B cell (primary cell): ENCODE results near the gene CYP2D6. TPM values are rescaled to one million over a fixed set of nuclear protein-coding genes. Genes with fewer than 3 reads are reported as not detected.

Experiments
- ATAC-seq: fragments of 200-7000 bp; cut with Tn5 transposase; one replicate; pipeline ENCODE4 v1.10.0; 2021; ENCODE audit warnings: low read depth, mild to moderate bottlenecking, moderate number of reproducible peaks, moderate library complexity
- CTCF ChIA-PET: fragments of 350-600 bp; sonication (Branson Sonifier 250); formaldehyde crosslinking; loops from one replicate; lab custom pipeline; 2021; ENCODE audit warnings: antibody characterized with exemption, inconsistent platforms; lab: Charles Lee
- POLR2A ChIA-PET: fragments of 350-600 bp; sonication (Branson Sonifier 250); formaldehyde crosslinking; loops from one replicate; lab custom pipeline; 2021; ENCODE audit warnings: antibody characterized with exemption; lab: Charles Lee
- DNase-seq: peaks from one replicate; pipeline ENCODE4 v3.0.0; 2013
- H2AFZ ChIP-seq: 2 replicates; pipeline ENCODE4 v1.6.1; 2012; ENCODE audit warnings: mild to moderate bottlenecking, low read depth, low read length; ENCODE audit not compliant: insufficient read depth, poor library complexity, severe bottlenecking
- H3K27ac ChIP-seq, 2 donors: 1 replicate in 1 of 2; 2 replicates in 1 of 2; pipeline ENCODE4 v1.5.1; 2012 to 2013; ENCODE audit warnings: low read length in 2 of 2, mild to moderate bottlenecking in 2 of 2, moderate library complexity in 1 of 2
- H3K27me3 ChIP-seq, 4 experiments: fragments of 200-600 bp in 1 of 4; sonication (generic) in 1 of 4; replicated peaks in 1 of 4; 1 replicate in 2 of 4; 2 replicates in 2 of 4; pipeline versions ENCODE4 v1.6.1 to v1.7.0; 2013 to 2016; ENCODE audit warnings: low read length in 3 of 4, mild to moderate bottlenecking in 2 of 4, mixed read lengths in 1 of 4, moderate library complexity in 1 of 4; ENCODE audit not compliant: insufficient read depth in 4 of 4, control insufficient read depth in 3 of 4; ENCODE audit errors: control extremely low read depth in 1 of 4
- H3K36me3 ChIP-seq, 2 experiments: replicated peaks in 1 of 2; 1 replicate in 1 of 2; 2 replicates in 1 of 2; pipeline versions ENCODE4 v1.6.1 to v1.7.1; 2013; ENCODE audit warnings: low read length in 1 of 2; ENCODE audit not compliant: insufficient read depth in 2 of 2, control insufficient read depth in 1 of 2; ENCODE audit errors: control extremely low read depth in 1 of 2, extremely low read depth in 1 of 2
- H3K4me1 ChIP-seq, 2 donors: fragments of 200-600 bp in 1 of 2; sonication (generic) in 1 of 2; 1 replicate in 1 of 2; 2 replicates in 1 of 2; pipeline versions ENCODE4 v1.5.1 to v1.6.1; 2013 to 2017; ENCODE audit warnings: low read length in 2 of 2; ENCODE audit not compliant: control insufficient read depth in 2 of 2, insufficient read depth in 2 of 2
- H3K4me2 ChIP-seq: replicated peaks from 2 replicates; pipeline ENCODE3; 2012; ENCODE audit warnings: mild to moderate bottlenecking, low read depth, low read length; ENCODE audit not compliant: poor library complexity, severe bottlenecking
- H3K4me3 ChIP-seq, 5 experiments: fragments of 200-600 bp in 1 of 5; sonication (generic) in 1 of 5; 1 replicate in 3 of 5; 2 replicates in 2 of 5; pipeline versions ENCODE4 v1.5.1 to v1.7.0; 2011 to 2016; ENCODE audit warnings: low read length in 4 of 5, mild to moderate bottlenecking in 4 of 5, low read depth in 2 of 5, control low read depth in 1 of 5, moderate library complexity in 1 of 5; ENCODE audit not compliant: insufficient read depth in 1 of 5; ENCODE audit errors: control extremely low read depth in 1 of 5, extremely low read depth in 1 of 5
- H3K79me2 ChIP-seq: fragments of 200-600 bp; sonication (generic); one replicate; pipeline ENCODE4 v1.6.0; 2016; ENCODE audit warnings: low read length; ENCODE audit not compliant: control insufficient read depth, insufficient read depth
- H3K9ac ChIP-seq: fragments of 200-600 bp; sonication (generic); 2 replicates; pipeline ENCODE4 v1.6.1; 2017; ENCODE audit warnings: mild to moderate bottlenecking, low read length, moderate library complexity
- H3K9me3 ChIP-seq, 3 donors: one replicate each; pipeline versions ENCODE4 v1.6.1 to v1.7.1; 2013; ENCODE audit warnings: low read length in 2 of 3; ENCODE audit not compliant: control insufficient read depth in 2 of 3, insufficient read depth in 1 of 3; ENCODE audit errors: control extremely low read depth in 1 of 3
- H4K20me1 ChIP-seq: 2 replicates; pipeline ENCODE4 v1.6.0; 2012; ENCODE audit warnings: mild to moderate bottlenecking, low read length; ENCODE audit not compliant: insufficient read depth, control insufficient read depth, poor library complexity, severe bottlenecking
- H3K27ac Mint-ChIP-seq: one replicate; pipeline ENCODE4 v1.8.0; 2021; ENCODE audit warnings: mixed read lengths
- H3K27me3 Mint-ChIP-seq: one replicate; pipeline ENCODE4 v1.8.0; 2021; ENCODE audit warnings: mixed read lengths
- H3K4me1 Mint-ChIP-seq: one replicate; pipeline ENCODE4 v1.8.0; 2021; ENCODE audit warnings: mixed read lengths
- H3K4me3 Mint-ChIP-seq: one replicate; pipeline ENCODE4 v1.8.0; 2021; ENCODE audit warnings: mixed read lengths
- H3K9me3 Mint-ChIP-seq: one replicate; pipeline ENCODE4 v1.8.0; 2022; ENCODE audit warnings: mixed read lengths; ENCODE audit not compliant: insufficient read depth
- CTCF ChIP-seq: fragments of 200-600 bp; IDR thresholded peaks from one replicate; pipeline ENCODE4 v1.8.0; 2022; ENCODE audit warnings: antibody characterized with exemption, mild to moderate bottlenecking
- EZH2 ChIP-seq: IDR thresholded peaks from 2 replicates; pipeline ENCODE4 v1.6.1; 2012; ENCODE audit warnings: borderline replicate concordance, low read depth, mild to moderate bottlenecking, moderate library complexity, low read length; ENCODE audit not compliant: insufficient read depth, poor library complexity, severe bottlenecking
- WGBS: methylation state at CpG from one replicate; pipeline ENCODE4 v1.1.5; 2013; ENCODE audit warnings: missing lambda C conversion rate; ENCODE audit not compliant: insufficient coverage; 5-methylcytosine and 5-hydroxymethylcytosine counted together
- intact Hi-C: fragments of 100-400 bp; cut with micrococcal nuclease; formaldehyde crosslinking; loops from one replicate; pipeline ENCODE4 v1.10.0; 2022
- polyA plus RNA-seq: library from polyadenylated mRNA; depleted of rRNA; stranded (reverse); fragments of >200 nt; gene quantifications from 2 replicates; pipeline ENCODE4 v1.2.3, GENCODE V29; 2012
- total RNA-seq, 2 donors: library from RNA; stranded (reverse); fragments of 120-200 nt in 1 of 2; gene quantifications; 1 replicate in 1 of 2; 2 replicates in 1 of 2; pipeline versions ENCODE4 v1.2.3 to v1.2.4, GENCODE V29; 2013 to 2022

CYP2D6 gene
- total and polyA plus RNA-seq, 2 donors (not counting 1 experiment from before 2014, with no cell fraction given) = 3.1 to 3.9 TPM

GRCh38 chr22:42170946-42171345, 40.3 kb upstream of the CYP2D6 start:
- Mint-ChIP-seq H3K27me3 (no peaks in the 10 kb centered on the region), H3K4me1 (peaks cover 32% of the 10 kb centered on the region), H3K27ac (peak overlapping the region; percentile 61), H3K9me3 (no peaks in the 10 kb centered on the region), H3K4me3 (no peak overlapping the region)
- TF ChIP-seq CTCF = no peak
- no peak for TF ChIP-seq EZH2
- ATAC-seq = no peak
- Histone ChIP-seq H3K4me1 (peaks cover 12 to 31% of the 10 kb centered on the region in 2 donors), H3K9me3 (no peaks in the 10 kb centered on the region), H3K36me3 (peaks cover 5 to 34% of the 10 kb centered on the region in 2 experiments), H3K9ac (no peak overlapping the region), H2AFZ (no peak overlapping the region), H3K4me3 (no peak overlapping the region), H4K20me1 (peaks cover 40% of the 10 kb centered on the region), H3K79me2 (peaks cover 55% of the 10 kb centered on the region), H3K27ac (no peak overlapping the region), H3K27me3 (no peaks in the 10 kb centered on the region), H3K4me2 (no peak overlapping the region)
- ChIA-PET CTCF (interaction anchor here (0.6 to 9.0 kb wide), 15 partner anchors 10 to 303 kb away, joined by 3 to 131 read pairs (median 4); partner anchors contain the start of gene NFAM1), POLR2A (no interaction called here)
- 75% methylated on average over 1 of the region's 5 CpGs for WGBS
- intact Hi-C loops = no loop called here
- no peak for DNase-seq

GRCh38 chr22:42169055-42169469, 38.5 kb upstream of the CYP2D6 start:
- ATAC-seq = peak; percentile 67
- Histone ChIP-seq H2AFZ (no peak overlapping the region), H3K4me3 (no peak overlapping the region), H3K79me2 (peaks cover 60% of the 10 kb centered on the region), H3K4me1 (peaks cover 12 to 31% of the 10 kb centered on the region in 2 donors), H3K4me2 (no peak overlapping the region), H3K9me3 (no peaks in the 10 kb centered on the region), H3K27me3 (no peaks in the 10 kb centered on the region), H3K36me3 (peaks cover 5 to 45% of the 10 kb centered on the region in 2 experiments), H3K9ac (no peak overlapping the region), H3K27ac (no peak overlapping the region), H4K20me1 (peaks cover 58% of the 10 kb centered on the region)
- Mint-ChIP-seq H3K4me1 (peaks cover 29% of the 10 kb centered on the region), H3K9me3 (no peaks in the 10 kb centered on the region), H3K27ac (peak overlapping the region; percentile 61), H3K27me3 (no peaks in the 10 kb centered on the region), H3K4me3 (no peak overlapping the region)
- ChIA-PET CTCF (interaction anchor here (0.6 to 9.0 kb wide), 9 partner anchors 8 to 304 kb away, joined by 3 to 131 read pairs (median 5); partner anchors contain the start of gene NFAM1), POLR2A (no interaction called here)
- intact Hi-C loops = loop anchor here (1.0 to 2.0 kb wide), 5 partner anchors 78 to 304 kb away; partner anchors contain the start of gene NDUFA6
- peak; percentile 79 for DNase-seq
- 70% methylated on average over 6 of the region's 7 CpGs for WGBS
- TF ChIP-seq CTCF = peak; percentile 83
- TF ChIP-seq EZH2 = no peak
